AG10803 (cell line): ENCODE results near the gene SUSD3.

Source experiments
- DNase-seq: peaks from one replicate; pipeline ENCODE4 v3.0.0; 2010; ENCODE audit warnings: low read depth
- H3K4me3 ChIP-seq: 2 replicates; pipeline ENCODE4 v1.5.1; 2011; ENCODE audit warnings: mild to moderate bottlenecking, low read length, control low read depth
- TF ChIP-seq, protein P1 (sequence below): conservative IDR thresholded peaks from 2 replicates; pipeline ENCODE4 v1.5.1; 2011; ENCODE audit warnings: mild to moderate bottlenecking, low read length, control low read depth, inconsistent platforms

The SUSD3 gene

DNA sequence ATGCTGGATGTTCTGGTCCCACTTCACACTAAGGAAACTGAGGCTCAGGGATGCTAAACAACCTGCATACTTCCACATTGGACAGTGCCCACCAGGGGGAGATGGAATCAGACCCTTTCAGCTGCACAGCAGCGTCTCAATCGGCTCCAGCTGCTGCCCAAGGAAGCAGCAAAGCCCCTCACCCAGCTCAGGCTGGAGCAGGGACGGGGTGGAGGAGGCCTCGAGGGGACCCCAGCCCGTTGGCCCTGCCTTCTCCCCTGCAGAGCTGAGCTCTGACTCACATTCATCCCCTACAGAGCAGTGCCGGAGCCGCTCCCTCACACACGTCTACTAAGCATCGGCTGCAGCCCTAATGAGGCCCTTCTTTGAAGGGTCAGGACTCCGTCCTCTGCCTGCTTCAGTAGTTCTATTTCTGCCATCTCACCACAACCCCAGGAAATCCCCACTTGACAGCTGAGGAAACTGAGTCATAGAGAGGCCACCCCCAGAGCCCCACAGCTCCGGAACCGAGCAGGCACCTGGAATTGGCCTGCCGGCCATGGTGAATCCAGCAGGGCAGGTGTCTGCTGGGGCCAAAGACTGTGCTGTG, 21.5 kb upstream of the SUSD3 start:
- TF ChIP-seq, protein P1, sequence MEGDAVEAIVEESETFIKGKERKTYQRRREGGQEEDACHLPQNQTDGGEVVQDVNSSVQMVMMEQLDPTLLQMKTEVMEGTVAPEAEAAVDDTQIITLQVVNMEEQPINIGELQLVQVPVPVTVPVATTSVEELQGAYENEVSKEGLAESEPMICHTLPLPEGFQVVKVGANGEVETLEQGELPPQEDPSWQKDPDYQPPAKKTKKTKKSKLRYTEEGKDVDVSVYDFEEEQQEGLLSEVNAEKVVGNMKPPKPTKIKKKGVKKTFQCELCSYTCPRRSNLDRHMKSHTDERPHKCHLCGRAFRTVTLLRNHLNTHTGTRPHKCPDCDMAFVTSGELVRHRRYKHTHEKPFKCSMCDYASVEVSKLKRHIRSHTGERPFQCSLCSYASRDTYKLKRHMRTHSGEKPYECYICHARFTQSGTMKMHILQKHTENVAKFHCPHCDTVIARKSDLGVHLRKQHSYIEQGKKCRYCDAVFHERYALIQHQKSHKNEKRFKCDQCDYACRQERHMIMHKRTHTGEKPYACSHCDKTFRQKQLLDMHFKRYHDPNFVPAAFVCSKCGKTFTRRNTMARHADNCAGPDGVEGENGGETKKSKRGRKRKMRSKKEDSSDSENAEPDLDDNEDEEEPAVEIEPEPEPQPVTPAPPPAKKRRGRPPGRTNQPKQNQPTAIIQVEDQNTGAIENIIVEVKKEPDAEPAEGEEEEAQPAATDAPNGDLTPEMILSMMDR: no peak
- DNase-seq: no peak
- no peak overlapping the region for H3K4me3 ChIP-seq

DNA sequence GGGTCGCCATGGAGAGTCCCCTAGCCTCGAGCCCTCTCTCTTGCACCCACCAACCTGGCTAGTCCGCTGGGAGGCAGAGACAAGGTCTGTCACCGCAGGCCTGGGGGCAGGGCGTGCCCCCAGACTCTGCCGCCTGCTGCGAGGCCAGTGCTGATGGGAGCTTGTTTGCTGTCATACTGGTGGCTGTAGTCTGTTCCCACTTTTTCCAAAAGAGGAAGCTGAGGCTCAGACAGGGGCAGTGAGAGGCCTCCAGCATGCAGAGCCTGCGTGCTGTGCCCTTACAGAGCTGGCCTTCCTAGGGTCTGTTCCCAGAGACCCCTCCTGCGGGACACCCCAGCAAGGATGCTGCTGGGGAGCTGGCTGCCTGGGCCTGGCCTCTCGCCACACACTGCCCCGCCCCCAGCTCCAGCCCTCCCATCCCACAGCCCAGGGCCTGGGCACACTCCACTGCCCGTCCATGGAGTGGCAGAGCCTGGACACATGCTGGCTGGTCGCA, 21.0 kb upstream of the SUSD3 start:
- TF ChIP-seq, protein P1: no peak
- DNase-seq: no peak
- no peak overlapping the region for H3K4me3 ChIP-seq

DNA sequence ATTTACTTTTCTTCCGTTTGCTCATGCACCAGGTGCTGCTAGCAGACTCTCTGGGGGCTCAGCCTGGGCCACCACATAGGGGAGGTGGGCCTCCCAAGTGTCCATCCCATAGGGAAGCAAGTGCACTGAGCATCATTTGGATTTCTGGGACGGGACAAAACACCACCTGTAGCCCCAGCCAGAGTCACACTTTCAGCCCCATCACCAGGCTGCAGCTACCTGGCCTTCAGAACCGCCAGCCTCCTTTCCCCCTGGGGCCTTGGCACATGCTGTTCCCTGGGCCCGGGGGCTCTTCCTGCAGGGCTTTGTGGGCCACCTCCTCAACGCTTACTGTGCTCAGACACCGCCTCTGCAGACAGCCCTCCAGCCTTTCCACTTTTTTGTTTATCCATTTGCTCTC, 19.6 kb upstream of the SUSD3 start:
- TF ChIP-seq, protein P1: no peak

DNA sequence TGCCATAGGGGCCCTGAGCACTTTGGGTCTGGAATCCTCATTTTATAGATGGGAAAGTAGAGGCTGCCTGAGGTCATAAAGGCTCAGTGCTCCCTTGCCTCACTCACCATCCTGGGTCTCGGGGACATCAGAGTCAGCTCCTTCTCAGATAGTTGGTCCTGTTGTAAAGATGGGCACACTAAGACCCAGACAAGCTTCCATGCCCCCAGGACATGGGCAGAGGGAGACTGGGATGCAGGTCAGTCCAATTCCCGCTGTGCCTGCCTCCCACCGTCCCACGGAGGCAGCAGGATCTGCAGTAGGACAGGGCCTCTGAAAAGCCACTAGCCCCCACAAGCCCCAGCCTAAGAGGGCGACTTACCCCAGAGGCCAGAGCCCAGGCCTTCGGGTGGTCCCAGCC, 19.0 kb upstream of the SUSD3 start:
- TF ChIP-seq, protein P1: no peak
- no peak overlapping the region for H3K4me3 ChIP-seq
- DNase-seq: no peak

More for the DNA sequence above, 19.6 kb upstream of the SUSD3 start:
- H3K4me3 ChIP-seq: no peak overlapping the region
- no peak for DNase-seq

DNA sequence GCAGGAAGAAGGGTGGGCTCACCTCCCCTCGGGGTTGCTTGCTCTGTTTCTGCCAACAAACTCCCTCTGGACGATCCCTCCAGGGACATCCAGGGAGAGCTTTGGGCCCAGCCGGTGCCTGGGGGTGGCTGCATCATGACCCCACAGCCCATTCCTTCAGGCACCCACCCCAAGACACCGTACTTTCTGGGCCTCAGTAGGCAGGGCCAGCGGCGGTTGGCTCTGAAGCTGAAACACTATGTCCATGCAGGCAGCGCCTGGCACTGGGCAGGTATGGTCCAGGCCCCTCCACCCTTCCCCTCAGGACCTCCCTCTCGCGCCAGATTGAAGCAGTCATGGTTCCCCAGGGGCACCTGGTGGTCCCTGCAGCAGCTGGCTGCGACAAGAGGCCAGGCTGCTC, 18.5 kb upstream of the SUSD3 start:
- TF ChIP-seq, protein P1: no peak

DNA sequence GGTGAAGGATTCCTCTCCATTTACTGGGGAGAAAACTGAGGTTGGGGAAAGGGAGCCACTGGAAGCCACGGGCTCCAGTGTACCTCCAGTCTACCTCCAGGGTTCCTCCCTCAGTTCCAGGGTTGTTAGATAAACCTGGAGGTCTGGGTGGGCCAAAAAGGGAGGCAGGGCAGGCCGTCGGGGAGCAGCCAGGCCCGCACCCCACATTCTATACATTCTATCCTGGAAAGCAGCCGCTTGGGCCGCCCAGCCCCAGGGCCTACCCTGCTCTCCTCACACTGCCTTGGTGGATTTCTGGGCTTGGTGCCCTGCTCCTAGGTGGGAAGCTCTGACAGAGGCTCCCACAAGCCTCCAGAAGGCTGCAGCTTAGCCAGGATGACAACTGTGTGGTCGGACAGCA, 18.1 kb upstream of the SUSD3 start:
- no peak for DNase-seq
- TF ChIP-seq, protein P1: no peak
- no peak overlapping the region for H3K4me3 ChIP-seq

More for the DNA sequence above, 18.5 kb upstream of the SUSD3 start:
- DNase-seq: no peak
- no peak overlapping the region for H3K4me3 ChIP-seq

DNA sequence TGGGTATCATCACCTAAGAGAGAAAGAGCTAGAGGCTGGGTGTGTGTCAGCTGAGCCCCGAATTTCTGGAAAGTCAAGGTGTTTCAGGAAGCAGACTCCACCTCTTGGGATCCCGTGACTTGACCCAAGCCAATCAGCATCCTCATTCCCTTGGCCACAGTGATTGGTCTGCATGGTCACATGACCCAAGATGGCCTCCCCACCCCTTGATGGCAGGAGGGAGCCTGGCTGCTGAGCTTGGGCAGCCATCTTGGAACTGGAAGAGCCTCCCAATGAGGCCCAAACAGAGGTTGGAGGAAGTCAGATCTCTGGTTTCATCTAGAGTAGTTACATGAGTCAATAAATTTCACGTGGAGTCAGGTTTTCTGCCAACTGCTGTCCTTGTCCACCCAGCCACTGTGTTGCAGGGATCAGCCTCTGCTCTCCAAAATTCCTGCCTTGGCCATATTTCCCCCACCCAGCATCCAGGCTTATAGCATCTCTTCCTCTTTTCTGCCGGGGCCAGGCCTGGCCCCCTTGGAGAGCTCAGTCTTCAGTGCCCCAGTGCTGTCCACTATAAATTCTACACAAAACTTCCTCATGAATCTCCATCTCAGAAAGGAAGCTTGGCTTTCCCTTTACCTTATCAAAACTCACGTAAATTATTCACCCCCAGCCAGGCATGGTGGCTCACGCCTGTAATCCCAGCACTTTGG, 17.2 kb upstream of the SUSD3 start:
- DNase-seq: no peak
- no peak overlapping the region for H3K4me3 ChIP-seq
- TF ChIP-seq, protein P1: no peak
